Measurements from ENCODE around the gene BUD13. TPM values are rescaled to one million over a fixed set of nuclear protein-coding genes. Genes with fewer than 3 reads are reported as not detected.

BUD13 gene
- total and polyA plus RNA-seq, 2 of the 13 experiments (the other 11 are each of a cell fraction or from before 2014, with no cell fraction given) = 13.3 to 25.9 TPM

- TF ChIP-seq, protein P1, sequence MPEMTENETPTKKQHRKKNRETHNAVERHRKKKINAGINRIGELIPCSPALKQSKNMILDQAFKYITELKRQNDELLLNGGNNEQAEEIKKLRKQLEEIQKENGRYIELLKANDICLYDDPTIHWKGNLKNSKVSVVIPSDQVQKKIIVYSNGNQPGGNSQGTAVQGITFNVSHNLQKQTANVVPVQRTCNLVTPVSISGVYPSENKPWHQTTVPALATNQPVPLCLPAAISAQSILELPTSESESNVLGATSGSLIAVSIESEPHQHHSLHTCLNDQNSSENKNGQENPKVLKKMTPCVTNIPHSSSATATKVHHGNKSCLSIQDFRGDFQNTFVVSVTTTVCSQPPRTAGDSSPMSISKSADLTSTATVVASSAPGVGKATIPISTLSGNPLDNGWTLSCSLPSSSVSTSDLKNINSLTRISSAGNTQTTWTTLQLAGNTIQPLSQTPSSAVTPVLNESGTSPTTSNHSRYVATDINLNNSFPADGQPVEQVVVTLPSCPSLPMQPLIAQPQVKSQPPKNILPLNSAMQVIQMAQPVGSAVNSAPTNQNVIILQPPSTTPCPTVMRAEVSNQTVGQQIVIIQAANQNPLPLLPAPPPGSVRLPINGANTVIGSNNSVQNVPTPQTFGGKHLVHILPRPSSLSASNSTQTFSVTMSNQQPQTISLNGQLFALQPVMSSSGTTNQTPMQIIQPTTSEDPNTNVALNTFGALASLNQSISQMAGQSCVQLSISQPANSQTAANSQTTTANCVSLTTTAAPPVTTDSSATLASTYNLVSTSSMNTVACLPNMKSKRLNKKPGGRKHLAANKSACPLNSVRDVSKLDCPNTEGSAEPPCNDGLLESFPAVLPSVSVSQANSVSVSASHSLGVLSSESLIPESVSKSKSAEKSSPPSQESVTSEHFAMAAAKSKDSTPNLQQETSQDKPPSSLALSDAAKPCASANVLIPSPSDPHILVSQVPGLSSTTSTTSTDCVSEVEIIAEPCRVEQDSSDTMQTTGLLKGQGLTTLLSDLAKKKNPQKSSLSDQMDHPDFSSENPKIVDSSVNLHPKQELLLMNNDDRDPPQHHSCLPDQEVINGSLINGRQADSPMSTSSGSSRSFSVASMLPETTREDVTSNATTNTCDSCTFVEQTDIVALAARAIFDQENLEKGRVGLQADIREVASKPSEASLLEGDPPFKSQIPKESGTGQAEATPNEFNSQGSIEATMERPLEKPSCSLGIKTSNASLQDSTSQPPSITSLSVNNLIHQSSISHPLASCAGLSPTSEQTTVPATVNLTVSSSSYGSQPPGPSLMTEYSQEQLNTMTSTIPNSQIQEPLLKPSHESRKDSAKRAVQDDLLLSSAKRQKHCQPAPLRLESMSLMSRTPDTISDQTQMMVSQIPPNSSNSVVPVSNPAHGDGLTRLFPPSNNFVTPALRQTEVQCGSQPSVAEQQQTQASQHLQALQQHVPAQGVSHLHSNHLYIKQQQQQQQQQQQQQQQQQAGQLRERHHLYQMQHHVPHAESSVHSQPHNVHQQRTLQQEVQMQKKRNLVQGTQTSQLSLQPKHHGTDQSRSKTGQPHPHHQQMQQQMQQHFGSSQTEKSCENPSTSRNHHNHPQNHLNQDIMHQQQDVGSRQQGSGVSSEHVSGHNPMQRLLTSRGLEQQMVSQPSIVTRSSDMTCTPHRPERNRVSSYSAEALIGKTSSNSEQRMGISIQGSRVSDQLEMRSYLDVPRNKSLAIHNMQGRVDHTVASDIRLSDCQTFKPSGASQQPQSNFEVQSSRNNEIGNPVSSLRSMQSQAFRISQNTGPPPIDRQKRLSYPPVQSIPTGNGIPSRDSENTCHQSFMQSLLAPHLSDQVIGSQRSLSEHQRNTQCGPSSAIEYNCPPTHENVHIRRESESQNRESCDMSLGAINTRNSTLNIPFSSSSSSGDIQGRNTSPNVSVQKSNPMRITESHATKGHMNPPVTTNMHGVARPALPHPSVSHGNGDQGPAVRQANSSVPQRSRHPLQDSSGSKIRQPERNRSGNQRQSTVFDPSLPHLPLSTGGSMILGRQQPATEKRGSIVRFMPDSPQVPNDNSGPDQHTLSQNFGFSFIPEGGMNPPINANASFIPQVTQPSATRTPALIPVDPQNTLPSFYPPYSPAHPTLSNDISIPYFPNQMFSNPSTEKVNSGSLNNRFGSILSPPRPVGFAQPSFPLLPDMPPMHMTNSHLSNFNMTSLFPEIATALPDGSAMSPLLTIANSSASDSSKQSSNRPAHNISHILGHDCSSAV (CRISPR knock-in tag; IDR thresholded peaks at IDR 0.05; ENCODE audit: borderline replicate concordance) = no peak
- TF ChIP-seq GTF2F1 (IDR thresholded peaks at IDR 0.05; ENCODE audit: low read length) (no peak), ASH2L (IDR thresholded peaks at IDR 0.05; ENCODE audit: insufficient read length, low read depth, low read length) (peak; percentile 99), HES4 (CRISPR knock-in tag; IDR thresholded peaks at IDR 0.05; ENCODE audit: borderline replicate concordance) (no peak), ZNF124 (CRISPR knock-in tag; IDR thresholded peaks at IDR 0.05) (peak; percentile 73; the same call in 1 of the 2 replicates), ZNF598 (CRISPR knock-in tag; IDR thresholded peaks at IDR 0.05; ENCODE audit: borderline replicate concordance) (no peak), ZBTB21 (CRISPR knock-in tag; IDR thresholded peaks at IDR 0.05) (0 out of 2 replicates have a peak, but pooled peaks have one; percentile 32), PRDM4 (CRISPR knock-in tag; IDR thresholded peaks at IDR 0.05; ENCODE audit: borderline replicate concordance) (no peak), ZNF850 (CRISPR knock-in tag; conservative IDR thresholded peaks at IDR 0.05) (no peak), JUND (CRISPR knock-in tag; IDR thresholded peaks at IDR 0.05) (0 out of 2 replicates have a peak, but pooled peaks have one; percentile 49), CCDC6 (CRISPR knock-in tag; IDR thresholded peaks at IDR 0.05) (peak; percentile 32), ZFY (CRISPR knock-in tag; IDR thresholded peaks at IDR 0.05) (0 out of 2 replicates have a peak, but pooled peaks have one; percentile 25), KDM4B (CRISPR knock-in tag; IDR thresholded peaks at IDR 0.05) (no peak; the same call in 1 of the 2 replicates), DPF2 (CRISPR knock-in tag; IDR thresholded peaks at IDR 0.05; ENCODE audit: borderline replicate concordance, low read depth) (peak; percentile 86), PHF8 (CRISPR knock-in tag; IDR thresholded peaks at IDR 0.05) (peak; percentile 43; the same call in 1 of the 2 replicates)
- TF ChIP-seq, protein P2, sequence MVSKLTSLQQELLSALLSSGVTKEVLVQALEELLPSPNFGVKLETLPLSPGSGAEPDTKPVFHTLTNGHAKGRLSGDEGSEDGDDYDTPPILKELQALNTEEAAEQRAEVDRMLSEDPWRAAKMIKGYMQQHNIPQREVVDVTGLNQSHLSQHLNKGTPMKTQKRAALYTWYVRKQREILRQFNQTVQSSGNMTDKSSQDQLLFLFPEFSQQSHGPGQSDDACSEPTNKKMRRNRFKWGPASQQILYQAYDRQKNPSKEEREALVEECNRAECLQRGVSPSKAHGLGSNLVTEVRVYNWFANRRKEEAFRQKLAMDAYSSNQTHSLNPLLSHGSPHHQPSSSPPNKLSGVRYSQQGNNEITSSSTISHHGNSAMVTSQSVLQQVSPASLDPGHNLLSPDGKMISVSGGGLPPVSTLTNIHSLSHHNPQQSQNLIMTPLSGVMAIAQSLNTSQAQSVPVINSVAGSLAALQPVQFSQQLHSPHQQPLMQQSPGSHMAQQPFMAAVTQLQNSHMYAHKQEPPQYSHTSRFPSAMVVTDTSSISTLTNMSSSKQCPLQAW (CRISPR knock-in tag; IDR thresholded peaks at IDR 0.05) = no peak
These were observed 35.7 kb upstream of the BUD13 start (continued) for GRCh38 chr11:116808262-116809175.

Measured in HepG2 (cell line).